HEK293 (cell line): ENCODE measurements around the gene MPV17.

Experiments
- BCL6B ChIP-seq: fragments of 450-650 bp; formaldehyde crosslinking; IDR thresholded peaks from 2 replicates; pipeline ENCODE4 v1.5.1; 2017; ENCODE audit warnings: missing biosample characterization, missing genetic modification characterization
- CTCF ChIP-seq: fragments of 450-650 bp; formaldehyde crosslinking; IDR thresholded peaks from 2 replicates; pipeline ENCODE4 v1.5.1; 2016; ENCODE audit warnings: missing biosample characterization, missing genetic modification characterization
- KLF1 ChIP-seq: fragments of 450-650 bp; formaldehyde crosslinking; IDR thresholded peaks from 2 replicates; pipeline ENCODE4 v1.5.1; 2016; ENCODE audit warnings: missing biosample characterization, missing genetic modification characterization
- KLF7 ChIP-seq: fragments of 450-650 bp; formaldehyde crosslinking; IDR thresholded peaks from 2 replicates; pipeline ENCODE4 v1.5.1; 2016; ENCODE audit warnings: missing biosample characterization, missing genetic modification characterization, borderline replicate concordance
- ZBTB17 ChIP-seq: fragments of 450-650 bp; formaldehyde crosslinking; IDR thresholded peaks from 2 replicates; pipeline ENCODE4 v1.5.1; 2016; ENCODE audit warnings: missing biosample characterization, missing genetic modification characterization
- ZBTB20 ChIP-seq: fragments of 450-650 bp; formaldehyde crosslinking; IDR thresholded peaks from 2 replicates; pipeline ENCODE4 v1.5.1; 2016; ENCODE audit warnings: missing biosample characterization, missing genetic modification characterization
- ZFHX2 ChIP-seq: fragments of 450-650 bp; formaldehyde crosslinking; conservative IDR thresholded peaks from 2 replicates; pipeline ENCODE4 v1.5.1; 2016; ENCODE audit warnings: missing biosample characterization, missing genetic modification characterization
- ZNF211 ChIP-seq: fragments of 450-650 bp; formaldehyde crosslinking; IDR thresholded peaks from 2 replicates; pipeline ENCODE4 v1.5.1; 2016; ENCODE audit warnings: low read depth, missing biosample characterization, missing genetic modification characterization
- ZNF214 ChIP-seq: fragments of 450-650 bp; formaldehyde crosslinking; IDR thresholded peaks from 2 replicates; pipeline ENCODE4 v1.5.1; 2017; ENCODE audit warnings: missing biosample characterization, mild to moderate bottlenecking, missing genetic modification characterization, borderline replicate concordance
- ZNF24 ChIP-seq: fragments of 450-650 bp; formaldehyde crosslinking; IDR thresholded peaks from 2 replicates; pipeline ENCODE4 v1.5.1; 2016; ENCODE audit warnings: missing biosample characterization, missing genetic modification characterization
- ZNF26 ChIP-seq: fragments of 450-650 bp; formaldehyde crosslinking; IDR thresholded peaks from 2 replicates; pipeline ENCODE4 v1.5.1; 2016; ENCODE audit warnings: missing biosample characterization, missing genetic modification characterization
- ZNF324 ChIP-seq: fragments of 450-650 bp; formaldehyde crosslinking; IDR thresholded peaks from 2 replicates; pipeline ENCODE4 v1.5.1; 2016; ENCODE audit warnings: missing biosample characterization, missing genetic modification characterization
- ZNF341 ChIP-seq: fragments of 450-650 bp; formaldehyde crosslinking; IDR thresholded peaks from 2 replicates; pipeline ENCODE4; 2016; ENCODE audit warnings: low read depth, missing biosample characterization, missing genetic modification characterization
- ZNF350 ChIP-seq: fragments of 450-650 bp; formaldehyde crosslinking; IDR thresholded peaks from 2 replicates; pipeline ENCODE4 v1.5.0; 2017; ENCODE audit warnings: missing biosample characterization, mild to moderate bottlenecking, missing genetic modification characterization
- ZNF394 ChIP-seq: fragments of 450-650 bp; formaldehyde crosslinking; IDR thresholded peaks from 2 replicates; pipeline ENCODE4 v1.5.1; 2016; ENCODE audit warnings: missing biosample characterization, missing genetic modification characterization, mild to moderate bottlenecking, moderate library complexity, borderline replicate concordance
- ZNF426 ChIP-seq: fragments of 450-650 bp; formaldehyde crosslinking; IDR thresholded peaks from 2 replicates; pipeline ENCODE4 v1.5.1; 2017; ENCODE audit warnings: missing biosample characterization, missing genetic modification characterization, mild to moderate bottlenecking, inconsistent platforms, moderate library complexity
- ZNF449 ChIP-seq: fragments of 450-650 bp; formaldehyde crosslinking; IDR thresholded peaks from 2 replicates; pipeline ENCODE4 v1.5.1; 2017; ENCODE audit warnings: missing biosample characterization, mild to moderate bottlenecking, missing genetic modification characterization, moderate library complexity
- ZNF473 ChIP-seq: fragments of 450-650 bp; formaldehyde crosslinking; IDR thresholded peaks from 2 replicates; pipeline ENCODE4 v1.5.1; 2017; ENCODE audit warnings: missing biosample characterization, missing genetic modification characterization
- ZNF639 ChIP-seq: fragments of 450-650 bp; formaldehyde crosslinking; IDR thresholded peaks from 2 replicates; pipeline ENCODE4 v1.5.1; 2016; ENCODE audit warnings: missing biosample characterization, missing genetic modification characterization
- ZSCAN4 ChIP-seq: fragments of 450-650 bp; formaldehyde crosslinking; IDR thresholded peaks from 2 replicates; pipeline ENCODE4 v1.5.1; 2017; ENCODE audit warnings: missing biosample characterization, missing genetic modification characterization
- TF ChIP-seq, protein P1 (sequence below): fragments of 450-650 bp; formaldehyde crosslinking; IDR thresholded peaks from 2 replicates; pipeline ENCODE4 v1.5.1; 2016; ENCODE audit warnings: missing biosample characterization, missing genetic modification characterization
- TF ChIP-seq, protein P2 (sequence below): sonication (generic); formaldehyde crosslinking; IDR thresholded peaks from 2 replicates; pipeline ENCODE4 v1.8.1; 2022; ENCODE audit warnings: mild to moderate bottlenecking, moderate library complexity, missing genetic modification reagents
- TF ChIP-seq, protein P3 (sequence below): fragments of 450-650 bp; formaldehyde crosslinking; IDR thresholded peaks from 2 replicates; pipeline ENCODE4 v1.5.1; 2017; ENCODE audit warnings: missing biosample characterization, missing genetic modification characterization

MPV17 gene

DNA sequence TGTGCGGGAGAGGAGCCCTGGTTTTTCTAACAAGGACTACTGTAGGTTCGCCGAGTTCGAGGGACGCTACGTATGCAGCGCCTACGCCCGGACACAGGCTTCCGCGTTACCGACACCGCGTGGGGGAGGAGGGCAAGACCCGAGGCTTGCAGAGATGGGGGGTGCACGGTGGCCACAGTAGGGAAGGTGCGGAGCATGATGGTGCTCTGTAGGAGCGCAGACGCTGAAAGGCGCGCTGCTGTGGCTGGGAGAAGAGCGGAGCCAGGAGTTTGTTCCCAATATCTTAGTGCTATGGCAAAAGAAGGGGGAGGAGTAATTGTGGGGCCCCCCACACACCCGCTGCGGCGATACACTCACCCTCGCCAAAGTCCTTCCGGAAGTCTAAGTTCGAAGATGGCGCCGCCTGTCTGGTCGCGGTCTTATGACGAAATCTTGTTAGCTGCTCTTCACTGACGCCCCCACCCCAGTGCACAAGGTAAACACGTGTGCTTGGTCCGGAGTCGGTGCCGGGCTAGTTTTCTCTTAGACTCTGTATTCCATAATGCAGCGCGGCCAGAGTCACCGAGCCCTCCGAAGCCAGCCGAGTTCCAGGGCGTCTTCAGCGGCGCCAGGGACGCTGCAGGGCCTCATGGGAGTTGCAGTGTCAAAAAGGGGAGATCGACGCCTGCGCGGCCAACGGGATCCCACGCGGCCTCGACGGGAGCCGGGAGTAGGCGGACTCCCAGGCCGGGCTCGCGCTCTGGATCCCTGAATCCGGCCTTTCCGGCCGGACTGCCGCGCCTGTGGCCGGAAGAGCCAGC is 33.7 kb upstream of the MPV17 start, which contains the start of gene GTF3C2 (continued):
- TF ChIP-seq ZNF26 (tag by site-specific recombination) (no peak), ZNF341 (peak; percentile 83; the same call in 1 of the 2 replicates), ZNF394 (tag by site-specific recombination) (no peak; the same call in 1 of the 2 replicates), ZBTB17 (tag by site-specific recombination) (peak; percentile 99), ZNF350 (no peak), ZNF324 (tag by site-specific recombination) (0 out of 2 replicates have a peak, but pooled peaks have one; percentile 26), KLF7 (0 out of 2 replicates have a peak, but pooled peaks have one; percentile 22), ZSCAN4 (tag by site-specific recombination) (no peak), ZFHX2 (tag by site-specific recombination) (peak; percentile 71), ZNF449 (tag by site-specific recombination) (peak; percentile 67), BCL6B (no peak), ZBTB20 (tag by site-specific recombination) (peak; percentile 99), ZNF473 (tag by site-specific recombination) (no peak), KLF1 (no peak; the same call in 1 of the 2 replicates), ZNF214 (tag by site-specific recombination) (no peak), ZNF426 (tag by site-specific recombination) (no peak), CTCF (tag by site-specific recombination) (peak; percentile 68), ZNF24 (tag by site-specific recombination) (peak; percentile 63; the same call in 1 of the 2 replicates), ZNF639 (tag by site-specific recombination) (no peak; the same call in 1 of the 2 replicates), ZNF211 (tag by site-specific recombination) (no peak)
- TF ChIP-seq, protein P1, sequence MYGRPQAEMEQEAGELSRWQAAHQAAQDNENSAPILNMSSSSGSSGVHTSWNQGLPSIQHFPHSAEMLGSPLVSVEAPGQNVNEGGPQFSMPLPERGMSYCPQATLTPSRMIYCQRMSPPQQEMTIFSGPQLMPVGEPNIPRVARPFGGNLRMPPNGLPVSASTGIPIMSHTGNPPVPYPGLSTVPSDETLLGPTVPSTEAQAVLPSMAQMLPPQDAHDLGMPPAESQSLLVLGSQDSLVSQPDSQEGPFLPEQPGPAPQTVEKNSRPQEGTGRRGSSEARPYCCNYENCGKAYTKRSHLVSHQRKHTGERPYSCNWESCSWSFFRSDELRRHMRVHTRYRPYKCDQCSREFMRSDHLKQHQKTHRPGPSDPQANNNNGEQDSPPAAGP (tag by site-specific recombination) = peak; percentile 51; the same call in 1 of the 2 replicates
- TF ChIP-seq, protein P2, sequence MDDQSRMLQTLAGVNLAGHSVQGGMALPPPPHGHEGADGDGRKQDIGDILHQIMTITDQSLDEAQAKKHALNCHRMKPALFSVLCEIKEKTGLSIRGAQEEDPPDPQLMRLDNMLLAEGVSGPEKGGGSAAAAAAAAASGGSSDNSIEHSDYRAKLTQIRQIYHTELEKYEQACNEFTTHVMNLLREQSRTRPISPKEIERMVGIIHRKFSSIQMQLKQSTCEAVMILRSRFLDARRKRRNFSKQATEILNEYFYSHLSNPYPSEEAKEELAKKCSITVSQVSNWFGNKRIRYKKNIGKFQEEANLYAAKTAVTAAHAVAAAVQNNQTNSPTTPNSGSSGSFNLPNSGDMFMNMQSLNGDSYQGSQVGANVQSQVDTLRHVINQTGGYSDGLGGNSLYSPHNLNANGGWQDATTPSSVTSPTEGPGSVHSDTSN (CRISPR knock-in tag) = peak; percentile 23; the same call in 1 of the 2 replicates
- TF ChIP-seq, protein P3, sequence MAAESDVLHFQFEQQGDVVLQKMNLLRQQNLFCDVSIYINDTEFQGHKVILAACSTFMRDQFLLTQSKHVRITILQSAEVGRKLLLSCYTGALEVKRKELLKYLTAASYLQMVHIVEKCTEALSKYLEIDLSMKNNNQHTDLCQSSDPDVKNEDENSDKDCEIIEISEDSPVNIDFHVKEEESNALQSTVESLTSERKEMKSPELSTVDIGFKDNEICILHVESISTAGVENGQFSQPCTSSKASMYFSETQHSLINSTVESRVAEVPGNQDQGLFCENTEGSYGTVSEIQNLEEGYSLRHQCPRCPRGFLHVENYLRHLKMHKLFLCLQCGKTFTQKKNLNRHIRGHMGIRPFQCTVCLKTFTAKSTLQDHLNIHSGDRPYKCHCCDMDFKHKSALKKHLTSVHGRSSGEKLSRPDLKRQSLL (tag by site-specific recombination) = 0 out of 2 replicates have a peak, but pooled peaks have one; percentile 10
